ENCODE results near the gene EIF4B. TPM values are rescaled to one million over a fixed set of nuclear protein-coding genes. Genes with fewer than 3 reads are reported as not detected.

Gene EIF4B
- total and polyA plus RNA-seq, 2 of the 13 experiments (the other 11 are each of a cell fraction or from before 2014, with no cell fraction given) = 416 to 548 TPM

- TF ChIP-seq, protein P1, sequence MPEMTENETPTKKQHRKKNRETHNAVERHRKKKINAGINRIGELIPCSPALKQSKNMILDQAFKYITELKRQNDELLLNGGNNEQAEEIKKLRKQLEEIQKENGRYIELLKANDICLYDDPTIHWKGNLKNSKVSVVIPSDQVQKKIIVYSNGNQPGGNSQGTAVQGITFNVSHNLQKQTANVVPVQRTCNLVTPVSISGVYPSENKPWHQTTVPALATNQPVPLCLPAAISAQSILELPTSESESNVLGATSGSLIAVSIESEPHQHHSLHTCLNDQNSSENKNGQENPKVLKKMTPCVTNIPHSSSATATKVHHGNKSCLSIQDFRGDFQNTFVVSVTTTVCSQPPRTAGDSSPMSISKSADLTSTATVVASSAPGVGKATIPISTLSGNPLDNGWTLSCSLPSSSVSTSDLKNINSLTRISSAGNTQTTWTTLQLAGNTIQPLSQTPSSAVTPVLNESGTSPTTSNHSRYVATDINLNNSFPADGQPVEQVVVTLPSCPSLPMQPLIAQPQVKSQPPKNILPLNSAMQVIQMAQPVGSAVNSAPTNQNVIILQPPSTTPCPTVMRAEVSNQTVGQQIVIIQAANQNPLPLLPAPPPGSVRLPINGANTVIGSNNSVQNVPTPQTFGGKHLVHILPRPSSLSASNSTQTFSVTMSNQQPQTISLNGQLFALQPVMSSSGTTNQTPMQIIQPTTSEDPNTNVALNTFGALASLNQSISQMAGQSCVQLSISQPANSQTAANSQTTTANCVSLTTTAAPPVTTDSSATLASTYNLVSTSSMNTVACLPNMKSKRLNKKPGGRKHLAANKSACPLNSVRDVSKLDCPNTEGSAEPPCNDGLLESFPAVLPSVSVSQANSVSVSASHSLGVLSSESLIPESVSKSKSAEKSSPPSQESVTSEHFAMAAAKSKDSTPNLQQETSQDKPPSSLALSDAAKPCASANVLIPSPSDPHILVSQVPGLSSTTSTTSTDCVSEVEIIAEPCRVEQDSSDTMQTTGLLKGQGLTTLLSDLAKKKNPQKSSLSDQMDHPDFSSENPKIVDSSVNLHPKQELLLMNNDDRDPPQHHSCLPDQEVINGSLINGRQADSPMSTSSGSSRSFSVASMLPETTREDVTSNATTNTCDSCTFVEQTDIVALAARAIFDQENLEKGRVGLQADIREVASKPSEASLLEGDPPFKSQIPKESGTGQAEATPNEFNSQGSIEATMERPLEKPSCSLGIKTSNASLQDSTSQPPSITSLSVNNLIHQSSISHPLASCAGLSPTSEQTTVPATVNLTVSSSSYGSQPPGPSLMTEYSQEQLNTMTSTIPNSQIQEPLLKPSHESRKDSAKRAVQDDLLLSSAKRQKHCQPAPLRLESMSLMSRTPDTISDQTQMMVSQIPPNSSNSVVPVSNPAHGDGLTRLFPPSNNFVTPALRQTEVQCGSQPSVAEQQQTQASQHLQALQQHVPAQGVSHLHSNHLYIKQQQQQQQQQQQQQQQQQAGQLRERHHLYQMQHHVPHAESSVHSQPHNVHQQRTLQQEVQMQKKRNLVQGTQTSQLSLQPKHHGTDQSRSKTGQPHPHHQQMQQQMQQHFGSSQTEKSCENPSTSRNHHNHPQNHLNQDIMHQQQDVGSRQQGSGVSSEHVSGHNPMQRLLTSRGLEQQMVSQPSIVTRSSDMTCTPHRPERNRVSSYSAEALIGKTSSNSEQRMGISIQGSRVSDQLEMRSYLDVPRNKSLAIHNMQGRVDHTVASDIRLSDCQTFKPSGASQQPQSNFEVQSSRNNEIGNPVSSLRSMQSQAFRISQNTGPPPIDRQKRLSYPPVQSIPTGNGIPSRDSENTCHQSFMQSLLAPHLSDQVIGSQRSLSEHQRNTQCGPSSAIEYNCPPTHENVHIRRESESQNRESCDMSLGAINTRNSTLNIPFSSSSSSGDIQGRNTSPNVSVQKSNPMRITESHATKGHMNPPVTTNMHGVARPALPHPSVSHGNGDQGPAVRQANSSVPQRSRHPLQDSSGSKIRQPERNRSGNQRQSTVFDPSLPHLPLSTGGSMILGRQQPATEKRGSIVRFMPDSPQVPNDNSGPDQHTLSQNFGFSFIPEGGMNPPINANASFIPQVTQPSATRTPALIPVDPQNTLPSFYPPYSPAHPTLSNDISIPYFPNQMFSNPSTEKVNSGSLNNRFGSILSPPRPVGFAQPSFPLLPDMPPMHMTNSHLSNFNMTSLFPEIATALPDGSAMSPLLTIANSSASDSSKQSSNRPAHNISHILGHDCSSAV (CRISPR knock-in tag; IDR thresholded peaks at IDR 0.05; ENCODE audit: borderline replicate concordance) = no peak
- no peak for TF ChIP-seq ZBTB38 (CRISPR knock-in tag; IDR thresholded peaks at IDR 0.05)
- no peak for TF ChIP-seq U2AF1 (optimal IDR thresholded peaks at IDR 0.05; ENCODE audit: low read depth, low read length)
- no peak; the same call in 1 of the 2 replicates for TF ChIP-seq ZNF569 (CRISPR knock-in tag; IDR thresholded peaks at IDR 0.05; ENCODE audit: borderline replicate concordance)
- TF ChIP-seq POGK (CRISPR knock-in tag; conservative IDR thresholded peaks at IDR 0.05) = no peak
- TF ChIP-seq MEF2D (CRISPR knock-in tag; IDR thresholded peaks at IDR 0.05) = peak; percentile 50; the same call in 1 of the 2 replicates
- no peak for TF ChIP-seq ETS1 (CRISPR knock-in tag; IDR thresholded peaks at IDR 0.05)
- peak; percentile 81 for TF ChIP-seq FOXA1 (IDR thresholded peaks at IDR 0.05)
- peak; percentile 96 for TF ChIP-seq FOXA1 (CRISPR knock-in tag; IDR thresholded peaks at IDR 0.05)
- TF ChIP-seq ZNF20 (CRISPR knock-in tag; IDR thresholded peaks at IDR 0.05) = no peak
- TF ChIP-seq POLR2A (IDR thresholded peaks at IDR 0.05; ENCODE audit: insufficient read depth in 1 of 2, low read depth in 2 of 2, low read length in 2 of 2) = peak in 1 of 2 experiments; percentile 4; a peak in 1 of 4 replicates
- TF ChIP-seq SP1 (IDR thresholded peaks at IDR 0.05) = no peak
- TF ChIP-seq SP1 (CRISPR knock-in tag; IDR thresholded peaks at IDR 0.05) = no peak
- no peak for TF ChIP-seq ZNF530 (CRISPR knock-in tag; IDR thresholded peaks at IDR 0.05; ENCODE audit: low read depth)
- no peak for TF ChIP-seq TGIF2 (CRISPR knock-in tag; IDR thresholded peaks at IDR 0.05)
- TF ChIP-seq ELK4 (CRISPR knock-in tag; IDR thresholded peaks at IDR 0.05; ENCODE audit: borderline replicate concordance) = no peak
Observed at GRCh38 chr12:53061404-53062010, 55.3 kb downstream of the EIF4B start (continued).
